GM18951 (cell line): Measurements from ENCODE around the gene ZFR2.

Source experiments
- POLR2A ChIP-seq: IDR thresholded peaks from 4 replicates; pipeline ENCODE4 v1.6.1; 2011; ENCODE audit warnings: mild to moderate bottlenecking; ENCODE audit not compliant: insufficient read length, insufficient read depth; ENCODE audit errors: extremely low read depth
- in situ Hi-C: fragments of 300-500 bp; cut with MboI; formaldehyde crosslinking; loops from one replicate; pipeline ENCODE4 v1.12.0; 2022; ENCODE audit warnings: low sequenced_read_pairs, mixed read lengths, inconsistent platforms; ENCODE audit not compliant: unreplicated experiment

ZFR2 gene

DNA sequence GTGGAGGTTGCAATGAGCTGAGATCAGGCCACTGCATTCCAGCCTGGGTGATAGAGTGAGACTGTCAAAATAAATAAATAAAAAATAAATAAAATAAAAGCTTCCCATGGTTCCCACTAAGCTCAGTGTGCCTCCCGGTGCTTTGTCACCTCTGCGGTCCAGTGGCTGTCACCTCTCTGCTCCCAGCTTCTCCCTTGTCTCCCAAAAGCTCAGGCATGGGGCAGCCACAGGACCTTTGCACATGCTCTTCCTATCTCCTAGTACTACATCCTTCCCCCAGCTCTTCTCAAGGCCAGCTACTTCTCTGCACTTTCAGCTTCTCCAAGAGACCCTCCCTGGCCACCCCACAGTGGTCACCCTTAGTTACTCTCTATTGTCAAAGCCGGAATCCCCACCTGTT lies 75.0 kb downstream of the ZFR2 start:
- TF ChIP-seq POLR2A, result no peak
- in situ Hi-C loops, result no loop called here

DNA sequence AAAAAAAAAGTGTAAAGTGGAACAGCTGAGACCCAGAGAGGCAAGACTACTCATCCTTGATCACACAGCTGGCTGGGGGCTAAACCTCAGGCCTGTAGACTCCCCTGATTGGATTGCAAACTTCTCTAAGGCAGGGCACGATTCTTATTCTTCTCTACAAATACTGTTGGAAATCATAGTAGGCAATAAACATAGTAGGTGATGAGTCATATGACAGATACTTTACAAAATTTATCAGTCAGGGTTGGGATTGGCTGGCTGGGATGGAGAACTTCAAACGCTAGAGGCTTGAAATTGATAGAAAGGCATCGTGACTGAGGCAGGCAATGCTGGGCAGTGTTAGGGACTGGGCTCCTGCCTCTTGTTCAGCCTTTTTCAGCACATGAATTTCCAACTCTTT lies 76.7 kb downstream of the ZFR2 start:
- TF ChIP-seq POLR2A, result no peak
- in situ Hi-C loops, result no loop called here

DNA sequence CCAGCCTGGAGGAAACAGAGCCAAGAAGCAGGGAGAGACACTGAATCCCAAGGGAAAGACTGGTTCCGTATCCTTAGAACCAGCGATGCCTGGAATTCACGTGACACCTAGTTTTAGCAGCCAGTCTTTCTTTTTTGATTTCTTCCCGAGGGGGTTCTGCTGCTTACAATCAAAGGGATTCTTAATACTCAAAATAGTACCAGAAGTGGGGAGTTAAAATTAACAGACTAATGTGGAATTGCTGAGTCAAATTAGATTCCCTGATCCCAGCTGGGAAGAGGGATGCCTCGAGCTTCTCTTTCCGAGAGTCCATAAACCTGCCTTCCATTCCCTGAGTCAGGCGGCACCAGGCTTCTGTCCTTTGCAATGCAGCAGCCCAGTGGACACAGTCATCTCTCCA lies 77.9 kb downstream of the ZFR2 start:
- no peak for TF ChIP-seq POLR2A
- in situ Hi-C loops, result no loop called here

DNA sequence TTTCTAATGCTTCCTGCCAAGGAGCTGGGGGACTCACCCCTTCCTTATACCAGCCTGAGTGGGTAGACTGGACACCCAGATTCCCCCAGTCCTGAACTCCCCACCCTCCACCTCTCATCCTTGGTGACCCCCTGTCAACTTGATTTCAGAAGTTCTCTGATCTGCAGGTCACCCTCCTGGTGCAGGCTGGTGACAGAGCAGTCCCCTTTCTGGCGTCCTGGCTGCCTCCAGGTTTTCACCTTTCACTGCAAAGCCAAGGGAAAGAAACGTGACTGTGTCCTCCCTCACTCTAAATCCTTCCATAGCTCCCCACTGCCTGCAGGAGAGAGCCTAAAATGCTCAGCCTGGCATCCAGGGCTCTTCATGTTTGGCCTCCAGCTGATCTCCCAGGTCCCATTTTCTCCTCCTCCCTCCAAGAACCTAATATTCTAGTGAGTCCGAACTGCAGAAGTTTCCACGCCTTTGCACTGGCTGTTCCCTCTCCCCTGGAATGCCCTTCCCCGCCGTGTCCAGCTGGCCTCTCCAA lies 78.6 kb downstream of the ZFR2 start:
- in situ Hi-C loops, result no loop called here

DNA sequence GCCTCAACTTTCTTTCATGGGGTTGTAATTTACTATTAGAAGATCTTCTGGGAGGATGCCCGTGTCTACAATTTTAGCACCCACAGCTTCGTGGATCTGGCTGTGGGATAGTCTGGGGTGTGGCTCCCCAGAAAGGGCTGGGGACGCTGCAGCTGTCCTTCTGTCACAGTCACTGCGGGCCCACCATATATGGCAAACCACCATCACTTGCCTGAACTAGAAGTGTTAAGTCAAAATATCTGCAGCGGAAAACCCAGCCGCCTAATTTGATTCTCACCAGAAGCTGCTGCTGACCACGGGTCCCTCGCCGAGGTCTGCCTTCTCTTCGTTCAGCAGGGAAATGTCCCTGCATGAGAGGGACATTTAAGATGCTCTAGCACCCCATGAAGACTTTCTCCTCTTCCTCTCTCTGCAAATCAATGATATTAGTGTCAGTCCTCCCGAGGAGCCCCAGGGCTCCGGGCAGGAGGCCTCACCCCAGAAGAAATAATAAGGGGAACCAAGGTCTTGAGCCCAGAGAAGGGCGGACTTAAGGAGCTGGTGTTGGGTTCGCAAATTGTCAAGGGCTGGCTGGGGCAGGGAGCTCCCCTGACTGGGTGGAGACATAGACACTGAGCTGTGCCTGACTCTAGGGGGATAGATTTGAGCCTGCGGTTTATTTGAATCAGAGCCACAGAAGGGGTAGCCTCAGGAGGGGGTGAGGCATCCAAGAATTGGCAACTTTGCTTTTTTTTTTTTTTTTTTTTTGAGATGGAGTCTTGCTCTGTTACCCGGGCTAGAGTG lies 79.7 kb downstream of the ZFR2 start:
- in situ Hi-C loops, result no loop called here
- no peak for TF ChIP-seq POLR2A

More for the DNA sequence above, 78.6 kb downstream of the ZFR2 start:
- TF ChIP-seq POLR2A, result no peak

DNA sequence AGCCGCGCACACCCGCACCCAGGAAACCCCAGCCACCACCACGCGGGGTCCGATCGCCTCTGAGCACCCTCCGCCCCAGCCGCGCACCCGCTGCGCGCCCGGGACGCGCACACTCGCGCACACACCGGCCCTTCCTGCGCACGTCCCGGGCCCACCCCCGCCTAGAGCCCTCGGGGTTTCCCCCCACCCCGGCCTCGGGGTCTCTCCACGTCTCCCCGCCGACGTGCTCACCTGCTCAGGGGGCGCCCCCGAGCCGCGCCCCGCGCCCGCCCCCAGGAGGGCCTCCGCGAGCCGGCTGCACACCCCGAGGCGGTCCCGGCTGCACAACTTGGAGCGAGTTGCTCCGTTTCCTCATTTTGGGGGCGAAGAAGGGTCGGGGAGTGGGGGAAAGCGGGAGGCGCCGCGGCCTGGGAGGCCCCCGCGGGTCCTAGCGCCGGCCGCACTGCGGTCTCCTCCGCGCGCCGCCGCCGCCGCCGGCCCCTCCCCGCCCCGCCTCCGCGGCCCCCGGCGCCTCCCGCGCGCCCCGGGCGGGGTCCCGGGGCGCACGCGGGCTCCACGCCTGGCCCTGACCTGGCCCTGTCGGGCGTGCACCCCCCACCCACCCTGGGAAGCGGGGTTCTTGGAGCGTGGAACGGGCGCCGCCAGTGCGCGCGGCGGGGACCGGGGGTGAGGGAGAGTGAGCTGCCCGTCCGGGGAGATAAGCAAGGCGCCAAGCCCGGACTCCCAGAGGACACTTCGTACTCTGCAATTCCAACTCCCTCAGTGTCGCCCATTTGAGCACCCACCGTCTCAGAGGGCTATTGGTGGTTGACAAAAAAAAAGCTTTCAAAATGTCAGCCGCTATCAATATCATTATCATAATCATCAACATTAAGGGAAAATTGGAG lies 82.7 kb downstream of the ZFR2 start, which contains the start of gene MATK:
TSS of gene MATK (minus strand) at position 444 of the 887 bp plus-strand sequence. CDS start 1,246 bp downstream, outside the sequence.
- TF ChIP-seq POLR2A, result no peak
- in situ Hi-C loops, result no loop called here

DNA sequence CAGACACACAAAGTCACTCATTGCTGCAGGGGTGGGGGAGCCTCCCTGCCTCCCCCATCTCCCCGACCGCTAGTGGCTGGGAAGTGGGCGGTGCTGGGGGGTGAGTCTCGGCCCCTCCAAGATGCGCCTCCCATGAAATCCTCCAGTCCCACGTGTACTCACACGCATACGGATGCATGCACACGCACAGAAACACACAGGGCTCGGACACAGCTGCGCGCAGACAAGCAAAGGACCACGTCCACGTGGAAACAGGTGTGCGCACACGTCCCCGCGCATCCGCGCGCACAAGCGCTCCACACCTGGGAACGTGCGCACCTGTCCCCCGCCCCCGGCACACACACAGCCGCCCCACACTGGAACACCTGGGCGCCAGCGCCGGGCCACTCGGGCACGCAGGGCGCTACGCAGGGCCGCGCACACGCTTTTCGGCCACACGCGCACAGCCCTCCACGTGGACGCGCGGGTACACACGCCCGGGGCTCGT lies 83.3 kb downstream of the ZFR2 start:
- TF ChIP-seq POLR2A, result no peak
- in situ Hi-C loops, result no loop called here

DNA sequence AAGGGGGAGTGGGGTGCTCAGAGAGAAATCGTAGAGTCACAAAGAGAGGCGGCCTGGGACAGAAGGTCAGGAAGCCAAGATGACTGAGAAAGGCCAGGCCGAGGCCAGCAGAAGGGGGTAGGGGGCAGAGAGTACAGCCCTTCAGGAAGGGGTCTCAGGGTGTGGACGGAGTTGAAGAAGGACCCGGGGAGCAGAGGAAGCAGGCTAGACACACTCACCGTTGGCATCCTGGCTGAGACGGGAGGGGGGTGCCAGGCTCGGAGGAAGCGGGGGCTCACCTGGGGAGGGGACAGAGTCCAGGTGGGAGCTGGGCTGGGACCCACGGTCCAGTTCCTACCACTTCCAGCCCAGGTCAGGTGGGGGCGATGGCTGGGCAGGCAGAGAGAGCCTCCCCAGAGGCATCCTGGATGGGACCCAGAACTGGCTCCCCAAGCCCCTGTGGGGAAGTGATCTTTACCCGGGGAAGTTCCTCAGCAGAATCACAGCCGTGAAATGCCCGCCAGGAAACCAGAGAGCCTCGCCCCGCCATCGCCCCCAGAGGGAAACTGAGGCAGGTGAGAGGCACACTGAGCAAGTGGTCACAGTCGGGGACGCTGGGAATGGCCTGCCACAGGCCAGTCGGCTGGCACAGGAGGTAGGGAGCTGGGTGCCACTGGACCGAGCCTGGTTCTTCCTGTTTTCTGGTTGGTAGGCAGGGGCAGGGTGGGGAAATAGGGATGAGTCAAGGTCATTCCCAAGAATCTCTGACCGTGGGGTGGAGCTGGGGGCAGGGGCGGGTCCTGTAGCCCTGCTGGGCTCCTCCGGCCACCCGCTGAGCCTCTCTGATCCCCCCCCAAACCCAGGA lies 84.0 kb downstream of the ZFR2 start:
- TF ChIP-seq POLR2A, result no peak
- in situ Hi-C loops, result no loop called here

DNA sequence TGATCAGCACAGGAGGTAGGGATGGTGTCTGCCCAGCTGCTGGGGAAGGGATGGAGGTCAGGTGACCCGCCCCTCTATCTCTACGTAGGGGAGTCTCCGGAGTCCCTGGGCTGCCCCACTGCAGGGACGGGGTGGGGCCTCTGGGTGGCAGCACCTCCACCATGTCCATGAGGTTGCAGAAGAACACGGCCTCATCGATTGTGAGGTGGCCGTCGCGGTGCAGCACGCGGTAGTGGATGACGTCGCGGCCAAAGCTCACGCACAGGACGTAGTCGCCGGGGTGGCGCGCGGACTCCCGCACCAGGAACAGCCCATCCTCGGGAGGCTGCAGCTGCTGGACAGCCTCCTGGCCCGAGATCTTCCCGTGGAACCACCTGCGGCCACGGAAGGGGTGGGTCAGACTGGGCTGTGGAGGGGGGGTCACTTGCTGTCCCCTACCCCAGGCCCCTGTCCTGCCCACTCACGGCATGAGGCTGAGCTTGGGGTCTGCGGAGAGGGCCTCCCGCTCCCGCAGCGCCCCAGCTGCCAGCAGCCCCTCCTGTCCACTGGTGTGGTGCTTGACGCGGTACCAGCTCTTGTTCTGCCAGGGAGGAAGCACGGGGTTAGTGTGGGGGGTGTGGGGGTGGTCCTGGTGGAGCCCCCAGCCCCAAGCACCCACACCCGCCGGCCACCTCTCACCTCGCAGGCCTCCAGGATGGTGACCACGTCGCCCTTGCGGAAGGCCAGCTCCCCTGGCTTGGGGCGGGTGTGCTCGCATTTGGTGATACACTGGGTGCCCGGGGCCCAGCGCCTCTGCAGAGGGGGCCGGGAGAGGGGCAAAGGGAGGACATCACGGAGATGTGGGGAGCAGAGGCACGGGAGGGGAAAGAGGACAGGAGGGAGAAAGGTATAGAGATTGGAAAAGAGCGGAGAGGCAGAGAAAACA lies 84.9 kb downstream of the ZFR2 start:
- TF ChIP-seq POLR2A, result no peak
- in situ Hi-C loops, result no loop called here

DNA sequence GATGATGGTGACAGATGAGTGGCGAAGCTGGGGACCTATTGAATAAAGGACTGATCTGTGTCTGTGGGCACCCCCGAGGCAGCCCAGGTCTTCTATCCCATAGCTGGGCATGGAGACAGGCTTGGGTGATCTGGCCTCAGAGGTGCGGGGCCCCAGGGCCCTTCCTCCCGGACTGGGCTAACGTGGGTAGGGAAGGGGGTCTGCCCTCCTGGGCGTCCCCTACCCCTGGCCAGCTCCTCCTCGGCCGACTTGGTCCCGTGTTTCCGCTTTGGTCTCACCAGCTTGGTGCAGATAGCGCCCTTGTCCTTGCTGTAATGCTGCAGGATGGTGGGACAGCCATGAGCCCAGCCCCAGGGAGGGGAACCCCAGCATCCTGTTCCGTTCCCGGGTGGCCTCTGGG lies 85.9 kb downstream of the ZFR2 start:
- in situ Hi-C loops, result no loop called here
- TF ChIP-seq POLR2A, result no peak

DNA sequence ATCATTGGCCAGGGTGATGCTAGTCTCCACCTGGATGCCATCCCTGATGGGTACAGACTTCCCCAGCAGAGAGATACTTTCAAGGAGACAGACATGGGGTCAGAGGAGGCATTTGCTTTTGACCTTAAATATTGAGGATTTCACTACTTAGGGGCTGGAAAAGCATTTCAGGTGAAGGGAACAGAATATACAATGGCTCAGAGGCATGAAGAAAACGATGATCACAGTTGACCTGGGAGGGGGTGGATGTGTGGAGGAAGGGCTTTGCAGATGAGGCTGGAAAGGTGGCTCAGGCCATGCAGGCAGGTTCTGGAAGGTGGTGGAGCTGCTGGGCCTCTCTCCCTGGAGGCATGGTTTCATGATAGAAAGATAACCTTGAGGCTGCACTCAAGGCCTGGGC lies 86.5 kb downstream of the ZFR2 start:
- TF ChIP-seq POLR2A, result no peak
- in situ Hi-C loops, result no loop called here

DNA sequence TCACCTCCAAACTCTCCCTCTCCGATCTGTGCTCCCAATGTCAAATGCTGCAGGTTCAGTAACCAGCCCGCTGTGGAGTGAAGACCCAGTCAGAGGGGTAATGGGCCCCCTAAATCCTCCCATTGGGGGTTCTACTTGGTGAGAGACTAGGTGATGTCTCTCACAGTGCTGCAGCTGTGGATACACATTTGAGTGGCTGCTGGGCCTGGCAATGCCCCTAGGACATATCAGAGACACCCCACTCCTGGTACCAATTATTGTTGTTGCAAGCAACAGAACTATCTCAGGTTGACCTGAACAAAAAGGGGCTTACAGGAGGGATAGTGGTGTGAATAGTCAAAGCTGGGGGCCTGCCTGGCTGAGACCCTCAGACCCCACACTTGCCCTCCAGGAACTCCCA lies 87.2 kb downstream of the ZFR2 start:
- TF ChIP-seq POLR2A, result no peak
- in situ Hi-C loops, result no loop called here
